Naive B cell (primary cell): ENCODE results near the gene BAZ1B. TPM values are rescaled to one million over a fixed set of nuclear protein-coding genes. Genes with fewer than 3 reads are reported as not detected.
A peak's percentile ranks its signal among the peaks of the same experiment; 100 is the strongest.
"Not testable (repeated sequence)": the region's sequence is repeated elsewhere in the genome, so short reads cannot be mapped to it uniquely, and the experiment has no call there.

ENCODE experiments used
- ATAC-seq, 2 donors: fragments of 150-1000 bp; cut with Tn5 transposase; 2 replicates each; pipeline ENCODE4 v1.10.0; 2021; ENCODE audit warnings: low read depth in 2 of 2, mild to moderate bottlenecking in 2 of 2, moderate library complexity in 2 of 2
- DNase-seq: peaks from one replicate; pipeline ENCODE4 v3.0.0; 2022
- H3K27ac Mint-ChIP-seq, 6 donors: one replicate each; pipeline ENCODE4 v1.8.0; 2020 to 2022; ENCODE audit warnings: mild to moderate bottlenecking in 6 of 6, mixed read lengths in 6 of 6, moderate library complexity in 5 of 6, inconsistent platforms in 2 of 6
- H3K27me3 Mint-ChIP-seq, 3 donors: one replicate each; pipeline ENCODE4 v1.8.0; 2021 to 2022; ENCODE audit warnings: mixed read lengths in 3 of 3, mild to moderate bottlenecking in 1 of 3
- H3K36me3 Mint-ChIP-seq, 2 donors: one replicate each; pipeline ENCODE4 v1.8.0; 2020 to 2022; ENCODE audit warnings: mixed read lengths in 2 of 2, inconsistent platforms in 1 of 2, mild to moderate bottlenecking in 1 of 2
- H3K4me1 Mint-ChIP-seq, 3 donors: one replicate each; pipeline ENCODE4 v1.8.0; 2020 to 2022; ENCODE audit warnings: mixed read lengths in 3 of 3, inconsistent platforms in 1 of 3, mild to moderate bottlenecking in 1 of 3, moderate library complexity in 1 of 3
- H3K4me3 Mint-ChIP-seq, 8 donors: one replicate each; pipeline ENCODE4 v1.8.0; 2020 to 2022; ENCODE audit warnings: mild to moderate bottlenecking in 8 of 8, mixed read lengths in 8 of 8, moderate library complexity in 8 of 8, inconsistent platforms in 2 of 8
- H3K9me3 Mint-ChIP-seq, 7 donors: one replicate each; pipeline ENCODE4 v1.8.0; 2020 to 2022; ENCODE audit warnings: mixed read lengths in 7 of 7, mild to moderate bottlenecking in 5 of 7, inconsistent platforms in 2 of 7, moderate library complexity in 1 of 7
- polyA plus RNA-seq, 6 donors: library from polyadenylated mRNA; unstranded; fragments of 300-500 nt; fragmentation: Illumina TruSeq; gene quantifications; one replicate each; pipeline ENCODE4 v1.2.3, GENCODE V29; 2021; ENCODE audit warnings: low read depth in 6 of 6

The BAZ1B gene
- polyA plus RNA-seq, 6 donors from 2014 or later: 8.6 to 31.2 (median 13.5) TPM

DNA sequence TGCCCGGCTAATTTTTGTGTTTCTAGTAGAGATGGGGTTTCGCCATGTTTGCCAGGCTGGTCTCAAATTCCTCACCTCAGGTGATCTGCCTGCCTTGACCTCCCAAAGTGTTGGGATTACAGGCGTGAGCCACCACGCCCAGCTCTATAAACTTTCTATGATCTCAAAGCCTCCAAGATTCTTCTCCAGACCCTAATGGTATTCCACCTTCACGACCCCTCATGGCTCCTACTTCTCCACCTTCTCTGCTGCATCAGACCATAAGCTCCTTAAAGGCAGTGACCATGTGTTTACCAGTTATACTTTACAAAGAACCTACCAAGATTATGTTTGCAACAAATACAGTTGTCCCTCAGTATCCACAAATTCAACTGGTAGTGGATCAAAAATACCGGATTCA lies 10.1 kb upstream of the BAZ1B start:
- Mint-ChIP-seq H3K4me1 (peaks cover 3 to 12% (median 11%) of the 10 kb centered on the region in 3 donors), H3K4me3 (peak overlapping the region in 1 of 8 donors; percentile 36), H3K27ac (peak overlapping the region in 1 of 6 donors; percentile 10), H3K9me3 (no peaks in the 10 kb centered on the region), H3K27me3 (no peaks in the 10 kb centered on the region), H3K36me3 (no peaks in the 10 kb centered on the region)
- DNase-seq (no peak), ATAC-seq (no peak)

DNA sequence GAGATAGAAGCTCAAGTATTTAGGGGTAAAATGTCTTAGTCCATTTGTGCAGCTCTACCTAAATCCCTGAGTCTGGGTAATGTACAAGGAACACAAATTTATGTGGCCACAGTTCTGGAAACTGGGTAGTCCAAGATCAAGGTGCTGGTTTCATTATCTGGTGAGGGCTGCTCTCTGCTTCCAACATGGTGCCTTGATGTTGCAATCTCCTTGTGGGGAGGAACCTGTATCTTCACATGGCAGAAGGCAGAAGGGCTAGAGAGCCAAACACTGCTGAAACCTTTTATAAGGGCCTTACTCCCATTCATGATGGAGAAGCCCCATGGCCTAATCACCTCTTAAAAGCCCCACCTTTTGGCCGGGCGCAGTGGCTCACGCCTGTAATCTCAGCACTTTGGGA lies 8.7 kb upstream of the BAZ1B start:
- H3K27ac Mint-ChIP-seq: no peak overlapping the region
- H3K36me3 Mint-ChIP-seq: no peaks in the 10 kb centered on the region
- no peaks in the 10 kb centered on the region for H3K9me3 Mint-ChIP-seq
- ATAC-seq (no peak), DNase-seq (no peak)
- no peak overlapping the region for H3K4me3 Mint-ChIP-seq
- peaks cover 10 to 22% (median 16%) of the 10 kb centered on the region in 3 donors for H3K4me1 Mint-ChIP-seq
- no peaks in the 10 kb centered on the region for H3K27me3 Mint-ChIP-seq

DNA sequence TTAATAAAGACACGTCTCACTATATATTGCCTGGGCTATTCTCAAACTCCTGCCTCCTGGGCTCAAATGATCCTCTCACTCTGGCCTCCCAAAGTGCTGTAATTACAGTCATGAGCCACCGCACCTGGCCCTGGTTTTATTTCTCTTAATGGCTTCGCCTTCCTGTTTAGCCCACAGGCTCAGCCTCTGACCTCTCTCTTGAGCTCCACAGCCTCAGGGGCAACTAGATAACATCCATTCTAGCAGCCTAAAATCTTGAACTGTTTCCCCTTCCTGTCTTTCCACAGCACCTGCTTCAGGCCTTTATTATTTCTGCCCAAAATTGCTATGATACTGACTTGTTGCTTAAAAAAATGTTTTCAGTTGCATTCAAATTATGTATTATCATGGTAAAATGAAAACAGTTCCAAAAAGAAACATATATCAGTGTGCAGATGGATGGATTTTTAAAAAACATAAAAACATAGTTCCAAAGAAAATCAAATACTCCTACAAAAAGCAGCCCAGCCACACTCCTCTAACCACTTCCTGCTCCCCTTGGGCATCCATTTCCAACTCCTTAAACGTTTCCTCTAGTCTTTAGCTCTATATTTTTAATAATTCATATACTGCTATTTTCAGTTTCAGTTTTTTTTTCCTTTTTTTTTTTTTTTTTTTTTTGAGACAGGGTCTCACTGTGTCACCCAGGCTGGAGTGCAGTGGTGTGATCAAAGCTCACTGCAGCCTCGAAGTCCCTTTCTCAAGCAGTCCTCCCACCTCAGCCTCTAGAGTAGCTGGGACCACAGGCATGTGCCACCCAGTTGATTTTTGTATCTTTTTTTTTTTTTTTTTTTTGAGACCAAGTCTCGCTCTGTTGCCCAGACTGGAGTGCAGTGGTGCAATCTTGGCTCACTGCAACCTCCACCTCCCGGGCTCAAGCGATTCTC lies 5.1 kb upstream of the BAZ1B start:
- H3K9me3 Mint-ChIP-seq: peaks cover 0 to 3% (median 0%) of the 10 kb centered on the region in 7 donors

DNA sequence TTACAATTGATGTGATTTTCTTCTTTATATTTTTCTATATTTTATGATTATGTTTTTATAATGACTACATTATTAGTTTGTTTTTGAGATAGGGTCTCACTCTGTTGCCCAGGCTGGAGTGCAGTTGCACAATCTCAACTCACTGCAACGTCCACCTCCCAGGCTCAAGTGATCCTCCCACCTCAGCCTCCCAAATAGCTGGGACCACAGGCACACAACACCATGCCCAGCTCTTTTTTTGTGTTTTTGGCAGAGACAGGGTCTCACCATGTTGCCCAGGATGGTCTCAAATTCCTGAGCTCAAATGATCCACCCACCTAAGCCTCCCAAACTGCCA lies 4.0 kb upstream of the BAZ1B start:
- peak overlapping the region in 4 of 6 donors; percentile 11 to 83 (median 52) for H3K27ac Mint-ChIP-seq
- not testable (repeated sequence) for DNase-seq, H3K36me3 Mint-ChIP-seq, H3K9me3 Mint-ChIP-seq, H3K27me3 Mint-ChIP-seq, ATAC-seq
- peak overlapping the region in 4 of 8 donors; percentile 25 to 85 (median 65) for H3K4me3 Mint-ChIP-seq
- peaks cover 33 to 47% (median 34%) of the 10 kb centered on the region in 3 donors for H3K4me1 Mint-ChIP-seq

More for the DNA sequence above, 5.1 kb upstream of the BAZ1B start:
- Mint-ChIP-seq H3K4me3 (peak overlapping the region; percentile 16 to 87 (median 54)), H3K27ac (peak overlapping the region; percentile 78 to 95 (median 87)), H3K36me3 (no peaks in the 10 kb centered on the region), H3K27me3 (no peaks in the 10 kb centered on the region), H3K4me1 (peaks cover 32 to 44% (median 33%) of the 10 kb centered on the region in 3 donors)
- DNase-seq (no peak), ATAC-seq (no peak)

DNA sequence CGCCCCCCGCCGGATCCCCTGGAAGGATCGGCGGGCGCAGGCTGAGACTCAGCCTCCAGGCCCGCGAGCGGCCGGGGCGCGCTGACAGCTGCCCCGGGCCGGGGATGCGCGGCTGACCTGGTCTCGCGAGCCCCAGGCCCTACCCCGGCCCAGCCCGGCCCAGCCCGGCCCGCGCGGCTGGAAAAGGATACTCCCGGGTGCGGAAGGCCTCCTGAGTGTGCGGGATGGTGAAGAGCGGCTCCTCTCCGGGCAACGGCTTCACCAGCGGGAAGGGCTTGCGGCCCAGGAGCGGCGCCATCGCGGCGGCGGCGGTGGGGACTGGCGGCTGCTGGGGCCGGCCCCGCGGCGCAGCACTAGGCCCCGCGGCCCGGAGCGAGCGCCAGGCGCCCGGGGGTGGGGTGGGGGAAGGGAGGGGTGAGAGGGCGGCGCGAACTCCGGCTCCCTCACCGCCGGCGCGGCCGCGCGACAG lies 423 bp downstream of the BAZ1B start:
- H3K4me1 Mint-ChIP-seq: peaks cover 45 to 69% (median 64%) of the 10 kb centered on the region in 3 donors
- peaks cover 0 to 4% (median 0%) of the 10 kb centered on the region in 7 donors for H3K9me3 Mint-ChIP-seq
- no peaks in the 10 kb centered on the region for H3K36me3 Mint-ChIP-seq
- H3K4me3 Mint-ChIP-seq: peak overlapping the region in 6 of 8 donors; percentile 59 to 98 (median 88)
- ATAC-seq: peak; percentile 33 to 36
- DNase-seq: no peak
- no peaks in the 10 kb centered on the region for H3K27me3 Mint-ChIP-seq
- peak overlapping the region in 1 of 6 donors; percentile 95 for H3K27ac Mint-ChIP-seq

DNA sequence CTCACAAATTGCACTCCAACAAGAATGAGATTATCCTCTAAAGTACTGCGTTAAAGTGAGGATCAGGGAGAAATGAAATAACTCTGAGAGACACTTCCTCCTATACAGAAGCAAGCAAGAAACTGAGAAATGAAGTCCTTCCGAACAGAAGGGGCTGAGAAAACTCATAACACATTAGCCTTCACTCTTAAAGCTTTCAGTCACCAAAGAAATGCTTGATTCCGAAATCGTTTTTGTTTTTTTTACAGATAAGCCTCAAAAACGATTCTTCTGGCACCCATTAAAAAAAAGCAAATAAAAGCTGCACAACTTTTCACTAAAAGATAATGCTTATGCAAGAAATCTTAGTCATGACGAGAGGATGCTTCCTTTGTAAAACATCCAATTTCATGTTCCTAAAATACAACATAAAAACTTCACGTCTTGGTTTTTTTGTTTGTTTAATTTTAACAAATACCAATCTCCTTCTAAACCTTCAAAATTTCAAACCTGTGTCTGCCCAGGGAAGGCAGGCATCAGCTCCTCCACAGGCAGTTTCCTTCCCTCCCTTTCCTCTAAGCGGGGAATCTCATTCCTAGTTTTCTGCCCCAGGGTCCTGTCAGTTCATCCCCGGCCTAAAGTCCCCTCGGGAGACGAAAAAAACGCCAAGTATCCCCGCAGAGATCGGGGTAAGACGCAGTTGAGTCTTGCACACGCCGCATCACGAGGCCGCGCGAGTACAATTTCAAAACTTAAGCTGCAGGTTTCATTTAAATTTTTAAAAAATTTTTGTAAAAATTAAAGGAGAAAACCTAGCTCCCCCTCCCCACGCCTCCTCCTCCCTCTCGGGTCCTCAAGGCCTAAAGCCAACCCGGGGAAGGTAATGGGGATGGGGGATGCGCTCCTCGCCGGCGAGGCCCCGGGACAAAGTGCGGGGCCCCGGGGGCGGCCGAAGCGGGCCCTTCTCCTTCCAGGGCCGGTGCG lies 1.1 kb downstream of the BAZ1B start:
- no peaks in the 10 kb centered on the region for H3K27me3 Mint-ChIP-seq
- peak overlapping the region in 5 of 6 donors; percentile 71 to 87 (median 83) for H3K27ac Mint-ChIP-seq
- H3K36me3 Mint-ChIP-seq: no peaks in the 10 kb centered on the region
- peak; percentile 8 for DNase-seq
- H3K4me3 Mint-ChIP-seq: peak overlapping the region; percentile 85 to 97 (median 92)
- no peak for ATAC-seq
- peaks cover 0 to 4% (median 0%) of the 10 kb centered on the region in 7 donors for H3K9me3 Mint-ChIP-seq
- H3K4me1 Mint-ChIP-seq: peaks cover 44 to 72% (median 63%) of the 10 kb centered on the region in 3 donors

DNA sequence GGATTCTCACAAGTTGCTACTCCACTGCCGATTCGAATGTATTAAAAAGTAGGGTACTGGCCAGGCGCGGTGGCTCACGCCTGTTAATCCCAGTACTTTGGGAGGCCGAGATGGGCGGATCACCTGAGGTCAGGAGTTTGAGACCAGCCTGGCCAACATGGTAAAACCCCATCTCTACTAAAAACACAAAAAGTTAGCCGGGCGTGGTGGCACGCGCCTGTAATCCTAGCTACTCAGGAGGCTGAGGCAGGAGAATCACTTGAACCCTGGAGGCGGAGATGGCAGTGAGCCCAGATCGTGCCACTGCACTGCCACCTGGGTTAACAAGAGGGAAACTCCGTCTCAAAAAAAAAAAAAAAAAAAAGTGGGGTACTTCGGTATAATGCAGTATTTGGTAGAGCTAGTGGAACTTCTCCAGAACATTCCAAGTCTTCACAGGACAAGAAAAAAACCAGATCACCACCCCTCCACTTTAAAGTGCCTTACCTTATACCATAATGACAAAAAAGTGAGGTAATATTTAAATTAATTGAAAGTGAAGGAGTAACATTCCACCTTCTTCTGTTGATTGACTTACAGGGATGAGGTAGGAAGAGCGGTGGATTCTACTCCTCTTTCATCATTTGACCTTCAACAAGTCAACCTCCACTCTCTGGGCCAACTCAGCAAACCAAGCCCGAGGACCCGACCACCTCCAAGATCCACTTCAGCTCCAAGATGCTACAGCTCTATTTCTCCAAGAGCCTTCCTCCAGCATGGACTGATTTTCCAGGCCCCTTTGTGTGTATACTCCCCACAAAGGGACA lies 2.0 kb downstream of the BAZ1B start:
- H3K27ac Mint-ChIP-seq: peak overlapping the region in 5 of 6 donors; percentile 29 to 86 (median 76)
- H3K4me3 Mint-ChIP-seq: peak overlapping the region; percentile 85 to 97 (median 92)
- no peak for DNase-seq
- peaks cover 0 to 4% (median 0%) of the 10 kb centered on the region in 7 donors for H3K9me3 Mint-ChIP-seq
- no peaks in the 10 kb centered on the region for H3K27me3 Mint-ChIP-seq
- H3K4me1 Mint-ChIP-seq: peaks cover 39 to 68% (median 57%) of the 10 kb centered on the region in 3 donors
- ATAC-seq: no peak
- H3K36me3 Mint-ChIP-seq: peaks cover 0 to 3% of the 10 kb centered on the region in 2 donors

DNA sequence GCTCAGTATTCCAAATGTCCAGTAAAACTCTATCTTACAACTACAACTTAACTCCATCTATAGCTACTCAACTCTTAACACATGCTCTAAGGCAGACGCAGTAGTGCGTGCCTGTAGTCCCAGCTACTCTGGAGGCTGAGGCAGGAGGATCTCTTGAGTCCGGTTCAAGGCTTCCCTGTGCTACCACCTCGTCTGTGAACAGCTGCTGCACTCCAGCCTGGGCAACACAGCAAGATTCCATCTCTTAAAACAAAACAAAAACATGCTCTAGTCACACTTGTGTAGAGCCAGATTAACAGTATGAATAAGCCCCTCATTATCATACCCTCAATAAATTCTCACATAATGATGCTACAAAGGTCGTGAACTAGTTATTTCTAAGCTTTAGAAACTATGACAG lies 3.6 kb downstream of the BAZ1B start:
- H3K27me3 Mint-ChIP-seq: no peaks in the 10 kb centered on the region
- H3K9me3 Mint-ChIP-seq: peaks cover 0 to 4% (median 0%) of the 10 kb centered on the region in 7 donors
- DNase-seq (no peak), ATAC-seq (no peak)
- peaks cover 5 to 8% of the 10 kb centered on the region in 2 donors for H3K36me3 Mint-ChIP-seq
- H3K27ac Mint-ChIP-seq: peak overlapping the region in 2 of 6 donors; percentile 23 to 32
- peaks cover 36 to 65% (median 52%) of the 10 kb centered on the region in 3 donors for H3K4me1 Mint-ChIP-seq
- H3K4me3 Mint-ChIP-seq: peak overlapping the region in 2 of 8 donors; percentile 2 to 71

DNA sequence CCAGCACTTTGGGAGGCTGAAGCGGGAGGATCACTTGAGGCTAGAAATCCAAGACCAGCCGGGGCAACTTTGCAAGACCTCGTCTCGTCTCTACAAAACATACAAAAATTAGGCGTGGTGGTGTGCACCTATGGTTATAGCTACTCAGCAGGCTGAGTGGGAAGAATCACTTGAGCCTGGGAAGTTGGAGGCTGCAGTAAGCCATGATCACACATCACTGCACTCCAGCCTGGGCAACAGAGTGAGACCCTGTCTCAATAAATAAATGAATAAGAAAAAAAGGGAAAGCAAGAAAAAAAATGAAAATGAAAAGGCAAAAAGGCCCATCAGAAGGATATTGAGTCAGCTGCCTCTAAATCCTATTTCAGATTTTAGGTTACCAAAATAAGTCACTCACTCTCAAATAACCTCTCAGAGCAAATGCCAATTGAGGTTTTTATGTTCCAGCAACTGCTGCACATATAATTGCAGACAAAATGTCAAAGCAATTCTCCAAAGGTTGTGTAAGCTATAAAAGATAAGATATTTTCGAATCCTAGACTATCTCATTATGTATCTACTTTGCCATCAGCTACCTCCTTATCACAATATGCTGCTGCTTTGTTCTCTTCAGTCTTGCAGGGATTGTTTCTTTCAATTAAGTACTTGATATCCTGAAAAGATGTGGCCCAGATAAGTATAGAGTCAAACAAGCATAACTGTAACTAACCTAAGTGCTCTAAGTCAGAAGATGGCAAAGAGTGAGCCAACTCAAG lies 4.7 kb downstream of the BAZ1B start:
- peaks cover 0 to 3% (median 0%) of the 10 kb centered on the region in 7 donors for H3K9me3 Mint-ChIP-seq
- peak overlapping the region in 1 of 6 donors; percentile 72 for H3K27ac Mint-ChIP-seq
- ATAC-seq (no peak), DNase-seq (no peak)
- H3K36me3 Mint-ChIP-seq: peaks cover 8 to 9% of the 10 kb centered on the region in 2 donors
- peaks cover 36 to 68% (median 46%) of the 10 kb centered on the region in 3 donors for H3K4me1 Mint-ChIP-seq
- H3K4me3 Mint-ChIP-seq: peak overlapping the region in 3 of 8 donors; percentile 12 to 40 (median 25)
- no peaks in the 10 kb centered on the region for H3K27me3 Mint-ChIP-seq

DNA sequence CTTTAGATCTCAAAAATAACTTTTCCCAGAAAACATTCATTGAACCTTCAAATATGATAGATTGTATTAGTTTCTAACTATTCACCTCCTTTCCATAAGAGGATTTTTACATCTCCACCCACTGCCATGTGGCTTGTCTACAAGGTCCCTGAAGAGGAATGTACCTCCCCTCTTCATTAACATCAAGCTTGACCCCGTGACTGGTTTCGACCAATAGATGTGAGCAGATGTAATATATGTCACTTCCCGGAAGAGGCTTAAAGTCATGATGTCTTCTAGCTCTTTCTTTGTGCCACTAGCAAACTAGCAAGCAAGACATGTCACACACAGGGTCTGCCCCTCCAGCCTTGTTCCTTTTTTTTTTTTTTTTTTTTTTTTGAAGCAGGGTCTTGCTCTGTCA lies 6.9 kb downstream of the BAZ1B start:
- H3K27ac Mint-ChIP-seq: no peak overlapping the region
- H3K4me3 Mint-ChIP-seq: no peak overlapping the region
- H3K9me3 Mint-ChIP-seq: no peaks in the 10 kb centered on the region
- no peaks in the 10 kb centered on the region for H3K27me3 Mint-ChIP-seq
- H3K4me1 Mint-ChIP-seq: peaks cover 28 to 58% (median 35%) of the 10 kb centered on the region in 3 donors
- ATAC-seq (peak; percentile 37 to 55), DNase-seq (no peak)
- peaks cover 8 to 13% of the 10 kb centered on the region in 2 donors for H3K36me3 Mint-ChIP-seq

DNA sequence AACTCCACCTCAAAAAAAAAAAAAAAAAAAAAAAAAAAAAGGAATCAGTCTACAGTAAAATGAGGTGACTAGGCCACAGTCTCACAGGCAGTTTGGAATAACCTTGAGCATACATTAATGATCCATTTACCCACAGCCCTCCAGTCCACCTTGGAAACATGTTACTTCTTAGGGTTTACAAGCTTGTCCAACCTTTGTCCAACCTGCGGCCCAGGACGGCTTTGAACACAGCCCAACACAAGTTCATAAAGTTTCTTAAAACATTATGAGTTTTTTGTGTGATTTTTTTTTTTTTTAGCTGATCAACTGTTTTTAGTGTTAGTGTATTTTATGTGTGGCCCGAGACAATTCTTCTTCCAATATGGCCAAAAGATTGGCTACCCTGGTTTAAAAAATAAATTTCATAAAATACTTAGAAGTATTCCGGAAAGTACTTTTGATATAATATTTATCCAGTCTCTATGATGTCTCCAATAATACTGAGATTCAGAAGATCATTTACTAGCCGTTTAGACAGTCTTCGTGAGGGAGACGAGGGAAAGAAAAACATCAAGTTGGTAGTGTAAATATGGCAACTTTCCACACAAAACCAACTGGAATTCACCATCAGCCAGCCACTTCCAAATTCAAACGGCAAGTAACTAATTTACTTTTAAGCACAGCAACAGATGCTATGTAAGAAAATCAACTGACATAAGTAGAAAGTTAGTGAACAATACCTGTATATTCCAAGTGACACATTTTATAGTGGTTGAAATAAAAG lies 9.9 kb downstream of the BAZ1B start:
- Mint-ChIP-seq H3K4me3 (no peak overlapping the region), H3K9me3 (no peaks in the 10 kb centered on the region), H3K4me1 (peaks cover 11 to 32% (median 14%) of the 10 kb centered on the region in 3 donors)

More for the DNA sequence above, 9.9 kb downstream of the BAZ1B start:
- H3K36me3 Mint-ChIP-seq: peaks cover 16 to 18% of the 10 kb centered on the region in 2 donors
- H3K27ac Mint-ChIP-seq: no peak overlapping the region
- ATAC-seq (no peak), DNase-seq (no peak)
- H3K27me3 Mint-ChIP-seq: no peaks in the 10 kb centered on the region
